Activated CD8-positive, alpha-beta T cell treated with anti-CD3 and anti-CD28 coated beads for 36 hours (primary cell): ENCODE measurements around the gene ANGPTL8. TPM values are rescaled to one million over a fixed set of nuclear protein-coding genes. Genes with fewer than 3 reads are reported as not detected.

ENCODE experiments used
- ATAC-seq: fragments of 200-7000 bp; cut with Tn5 transposase; one replicate; pipeline ENCODE4 v1.10.0; 2021; ENCODE audit warnings: mild to moderate bottlenecking, moderate library complexity
- CTCF ChIA-PET: fragments of 350-600 bp; sonication (Branson Sonifier 250); formaldehyde crosslinking; loops from one replicate; lab custom pipeline; 2021; ENCODE audit warnings: antibody characterized with exemption; lab: Charles Lee
- POLR2A ChIA-PET: fragments of 350-600 bp; sonication (Branson Sonifier 250); formaldehyde crosslinking; loops from one replicate; lab custom pipeline; 2021; ENCODE audit warnings: antibody characterized with exemption; lab: Charles Lee
- DNase-seq: peaks from one replicate; pipeline ENCODE4 v3.0.0-alpha.2; 2020
- H3K27ac Mint-ChIP-seq: one replicate; pipeline ENCODE4 v1.8.0; 2021; ENCODE audit warnings: mild to moderate bottlenecking, mixed read lengths
- H3K27me3 Mint-ChIP-seq: one replicate; pipeline ENCODE4 v1.8.0; 2021; ENCODE audit warnings: mixed read lengths
- H3K36me3 Mint-ChIP-seq: one replicate; pipeline ENCODE4 v1.8.0; 2021; ENCODE audit warnings: low read depth, mixed read lengths
- H3K4me1 Mint-ChIP-seq: one replicate; pipeline ENCODE4 v1.8.0; 2021; ENCODE audit warnings: low read depth, mixed read lengths
- H3K4me3 Mint-ChIP-seq: one replicate; pipeline ENCODE4 v1.8.0; 2021; ENCODE audit warnings: mild to moderate bottlenecking, moderate library complexity, mixed read lengths
- H3K9me3 Mint-ChIP-seq: one replicate; pipeline ENCODE4 v1.8.0; 2021; ENCODE audit warnings: mixed read lengths
- CTCF ChIP-seq: fragments of 200-600 bp; IDR thresholded peaks from one replicate; pipeline ENCODE4 v1.8.0; 2022; ENCODE audit warnings: antibody characterized with exemption, mild to moderate bottlenecking
- intact Hi-C: fragments of 100-400 bp; cut with micrococcal nuclease; formaldehyde crosslinking; loops from one replicate; pipeline ENCODE4 v1.10.0; 2022
- total RNA-seq, 2 experiments: library from RNA; stranded (reverse); gene quantifications; one replicate each; pipeline ENCODE4 v1.2.3, GENCODE V29; 2021

ANGPTL8 gene
- total RNA-seq, 2 experiments from 2014 or later: not detected

DNA sequence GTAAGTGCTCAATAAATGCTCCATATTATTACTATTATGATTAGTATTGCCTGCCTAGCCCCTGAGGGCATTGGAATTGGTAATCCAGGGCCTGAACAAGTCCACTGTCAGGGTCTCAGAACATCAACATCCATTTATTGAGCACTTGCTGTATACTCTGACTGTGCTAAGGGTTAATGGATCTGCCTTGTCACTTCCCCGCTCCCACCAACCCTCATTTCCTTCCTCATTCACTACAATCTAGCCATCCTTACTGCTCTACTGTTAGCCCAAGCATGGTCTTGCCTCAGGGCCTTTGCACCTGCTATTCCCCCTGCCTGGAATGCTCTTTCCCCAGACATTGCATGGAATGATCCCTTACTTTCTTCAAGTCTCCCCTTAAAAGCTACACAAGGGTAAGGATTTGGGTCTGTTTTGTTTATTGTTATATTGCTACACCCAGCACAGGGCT lies 12.7 kb upstream of the ANGPTL8 start:
- no peak overlapping the region for H3K27ac Mint-ChIP-seq
- intact Hi-C loops: no loop called here
- ChIA-PET POLR2A (interaction anchor here (1.7 kb wide), 1 partner anchor 13 kb away, joined by 3 read pairs; no protein-coding TSS in a partner anchor), CTCF (interaction anchor here (1.3 kb wide), 1 partner anchor 13 kb away, joined by 3 read pairs; no protein-coding TSS in a partner anchor)
- H3K9me3 Mint-ChIP-seq: no peaks in the 10 kb centered on the region
- H3K4me3 Mint-ChIP-seq: no peak overlapping the region
- ATAC-seq (no peak), DNase-seq (no peak)
- peaks cover 2% of the 10 kb centered on the region for H3K27me3 Mint-ChIP-seq
- peaks cover under 1% of the 10 kb centered on the region for H3K36me3 Mint-ChIP-seq
- H3K4me1 Mint-ChIP-seq: no peaks in the 10 kb centered on the region
- no peak for TF ChIP-seq CTCF

DNA sequence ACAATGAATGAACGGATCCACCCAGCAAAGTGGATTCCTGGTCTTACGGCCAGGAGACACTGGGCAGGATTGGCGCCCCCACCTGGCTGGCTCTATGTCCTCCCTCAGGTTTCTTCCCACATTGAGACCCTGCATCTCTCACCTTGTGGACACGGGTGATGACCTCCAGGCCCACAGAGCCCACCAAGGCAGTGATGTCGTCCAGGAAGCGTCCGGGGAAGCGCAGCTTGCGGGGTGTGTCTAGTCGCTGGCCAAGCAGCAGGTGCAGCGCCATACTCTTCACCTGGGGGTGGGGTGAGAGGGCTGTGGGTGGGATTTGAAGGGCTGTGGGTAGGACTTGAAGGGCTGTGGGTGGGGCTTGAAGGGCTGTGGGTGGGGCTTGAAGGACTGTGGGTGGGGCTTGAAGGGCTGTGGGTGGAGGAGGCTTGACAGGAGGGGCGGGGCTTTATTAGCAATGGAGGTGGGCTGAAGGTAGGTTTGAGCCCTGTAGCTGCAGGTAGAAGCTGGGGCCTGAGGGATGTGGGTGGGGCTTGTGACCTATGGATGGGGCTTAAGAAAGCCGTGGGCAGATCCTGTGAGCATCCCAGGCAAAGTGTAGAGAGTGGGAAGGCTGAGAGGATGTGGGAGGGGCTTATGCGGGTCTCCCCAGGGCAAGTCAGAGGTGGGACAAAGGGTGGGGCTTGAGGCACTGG lies 12.1 kb upstream of the ANGPTL8 start:
- CTCF ChIA-PET: interaction anchor here (1.3 kb wide), 1 partner anchor 14 kb away, joined by 3 read pairs; no protein-coding TSS in a partner anchor
- intact Hi-C loops: no loop called here
- POLR2A ChIA-PET: no interaction called here
- Mint-ChIP-seq H3K36me3 (no peaks in the 10 kb centered on the region), H3K4me3 (no peak overlapping the region), H3K9me3 (no peaks in the 10 kb centered on the region), H3K27me3 (peaks cover 2% of the 10 kb centered on the region), H3K4me1 (no peaks in the 10 kb centered on the region), H3K27ac (no peak overlapping the region)
- ATAC-seq (peak; percentile 69), DNase-seq (peak; percentile 41)
- no peak for TF ChIP-seq CTCF

DNA sequence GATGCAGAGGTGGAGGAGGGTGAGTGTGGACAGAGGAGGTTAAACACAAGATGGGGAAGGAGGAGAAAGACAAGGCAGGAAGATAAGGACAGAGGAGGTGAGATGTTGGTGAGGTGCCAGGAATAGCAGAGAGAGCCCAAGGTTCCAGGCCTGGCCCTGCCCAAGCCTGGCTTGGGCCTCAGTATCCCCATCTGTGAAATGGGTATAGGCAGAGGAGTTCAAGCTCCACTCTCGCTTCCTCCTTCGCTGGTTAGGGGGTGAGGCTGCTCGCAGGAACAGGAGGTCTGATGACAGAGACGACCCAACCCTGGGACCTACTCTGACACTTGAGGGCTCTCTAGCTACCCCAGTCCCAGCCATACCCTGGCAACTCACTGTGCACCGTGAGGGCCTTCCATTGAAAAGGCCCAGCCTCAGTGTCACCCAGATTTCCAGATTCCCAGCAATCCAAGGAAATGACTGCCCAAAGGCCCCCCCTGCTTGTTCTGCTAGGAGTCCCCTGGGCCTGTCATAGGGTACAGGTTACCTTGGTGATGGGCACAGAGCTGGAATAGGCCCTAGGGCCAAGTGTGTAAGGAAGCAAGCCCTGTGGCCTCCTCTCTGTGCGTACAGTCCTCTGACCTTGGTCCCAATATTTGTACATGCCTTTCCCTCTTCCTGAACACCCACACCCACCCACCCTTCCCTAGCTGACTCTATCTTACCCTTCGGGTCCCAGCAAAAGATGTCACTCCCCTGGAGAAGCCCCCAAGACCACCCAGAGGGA lies 8.6 kb upstream of the ANGPTL8 start:
- Mint-ChIP-seq H3K9me3 (no peaks in the 10 kb centered on the region), H3K27me3 (peaks cover 2% of the 10 kb centered on the region), H3K27ac (no peak overlapping the region), H3K4me3 (no peak overlapping the region), H3K4me1 (no peaks in the 10 kb centered on the region), H3K36me3 (no peaks in the 10 kb centered on the region)
- CTCF ChIA-PET: interaction anchor here (1.1 kb wide), 1 partner anchor 13 kb away, joined by 5 read pairs; no protein-coding TSS in a partner anchor
- intact Hi-C loops: no loop called here
- TF ChIP-seq CTCF: no peak
- ATAC-seq (no peak), DNase-seq (no peak)
- POLR2A ChIA-PET: no interaction called here

DNA sequence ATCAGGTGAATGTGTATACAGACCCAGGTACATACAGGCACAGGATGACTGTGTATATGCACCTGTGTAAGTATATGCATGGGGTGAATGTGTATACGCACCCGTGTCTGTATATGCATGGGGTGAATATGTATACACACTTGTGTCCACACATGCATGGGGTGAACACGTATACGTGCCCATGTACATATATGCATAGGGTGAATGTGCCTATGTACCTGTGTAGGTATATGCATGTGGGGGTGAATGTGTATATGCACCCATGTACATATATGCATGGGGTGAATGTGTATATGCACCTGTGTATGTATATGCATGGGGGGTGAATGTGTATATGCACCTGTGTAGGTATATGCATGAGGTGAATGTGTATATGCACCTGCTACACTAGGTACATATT lies 6.9 kb upstream of the ANGPTL8 start:
- Mint-ChIP-seq H3K4me1 (no peaks in the 10 kb centered on the region), H3K36me3 (no peaks in the 10 kb centered on the region), H3K27me3 (no peaks in the 10 kb centered on the region), H3K4me3 (no peak overlapping the region), H3K27ac (no peak overlapping the region), H3K9me3 (no peaks in the 10 kb centered on the region)
- TF ChIP-seq CTCF: no peak
- no peak for DNase-seq
- ChIA-PET CTCF (no interaction called here), POLR2A (no interaction called here)
- ATAC-seq: no peak
- intact Hi-C loops: no loop called here

GRCh38 chr19:11233073-11233472 lies 6.3 kb upstream of the ANGPTL8 start:
- intact Hi-C loops: no loop called here
- no peaks in the 10 kb centered on the region for H3K4me1 Mint-ChIP-seq
- no peak for ATAC-seq

More at GRCh38 chr19:11233073-11233472, 6.3 kb upstream of the ANGPTL8 start:
- TF ChIP-seq CTCF: no peak
- no peak for DNase-seq
- H3K27ac Mint-ChIP-seq: no peak overlapping the region
- no peaks in the 10 kb centered on the region for H3K9me3 Mint-ChIP-seq
- H3K36me3 Mint-ChIP-seq: no peaks in the 10 kb centered on the region
- no peak overlapping the region for H3K4me3 Mint-ChIP-seq
- H3K27me3 Mint-ChIP-seq: no peaks in the 10 kb centered on the region
- POLR2A ChIA-PET: no interaction called here
- CTCF ChIA-PET: no interaction called here
